Rectal smooth muscle tissue (tissue), 1 donor: ENCODE data around the gene ABHD12.
A peak's percentile ranks its signal among the peaks of the same experiment; 100 is the strongest.

Source experiments
- H3K27ac ChIP-seq: one replicate; pipeline ENCODE4 v1.7.0; 2013; ENCODE audit warnings: low read depth, low read length, inconsistent platforms
- H3K27me3 ChIP-seq: one replicate; pipeline ENCODE4 v1.7.0; 2013; ENCODE audit warnings: low read length; ENCODE audit not compliant: control insufficient read depth, insufficient read depth
- H3K36me3 ChIP-seq: one replicate; pipeline ENCODE4 v1.7.0; 2013; ENCODE audit warnings: low read length; ENCODE audit not compliant: control insufficient read depth, insufficient read depth
- H3K4me1 ChIP-seq: one replicate; pipeline ENCODE4 v1.7.0; 2013; ENCODE audit warnings: low read length; ENCODE audit not compliant: control insufficient read depth, insufficient read depth
- H3K4me3 ChIP-seq: one replicate; pipeline ENCODE4 v1.7.0; 2013; ENCODE audit warnings: low read length
- H3K9ac ChIP-seq: one replicate; pipeline ENCODE4 v1.7.0; 2013; ENCODE audit warnings: low read length

ABHD12 gene

DNA sequence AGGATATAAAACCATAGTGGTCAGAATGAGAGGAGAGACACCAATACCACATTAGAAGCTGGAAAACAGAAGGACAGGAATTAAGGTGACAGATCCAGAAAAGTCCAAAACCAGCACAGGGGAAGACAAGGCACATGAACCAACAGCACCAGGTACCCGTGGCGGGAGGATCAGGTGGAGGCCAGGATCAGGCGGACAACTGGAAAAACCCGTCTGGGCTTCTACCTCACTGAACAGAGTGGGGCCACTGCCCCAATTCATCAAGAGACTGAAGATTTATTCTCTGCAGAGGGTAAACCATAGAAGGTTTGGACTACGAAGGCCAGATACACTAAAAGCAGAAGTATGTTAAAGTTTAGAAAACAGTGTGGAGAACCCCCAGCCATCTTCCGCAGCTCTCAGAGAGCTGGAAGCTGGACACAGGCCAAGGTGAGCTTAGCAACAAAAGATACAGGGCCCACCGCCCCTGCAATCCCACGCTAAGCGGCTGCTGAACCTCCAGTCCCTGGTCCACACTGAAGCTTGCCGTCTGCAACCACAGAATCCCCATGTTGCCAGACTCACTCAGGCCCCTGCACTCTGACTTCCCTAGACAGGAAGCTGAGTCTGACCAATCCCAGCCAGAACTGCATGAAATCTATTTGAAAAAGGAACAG lies 29.9 kb downstream of the ABHD12 start:
- H3K27me3 ChIP-seq = no peaks in the 10 kb centered on the region
- no peaks in the 10 kb centered on the region for H3K4me1 ChIP-seq
- H3K4me3 ChIP-seq = no peak overlapping the region
- H3K9ac ChIP-seq = no peak overlapping the region
- no peaks in the 10 kb centered on the region for H3K36me3 ChIP-seq
- H3K27ac ChIP-seq = no peak overlapping the region

DNA sequence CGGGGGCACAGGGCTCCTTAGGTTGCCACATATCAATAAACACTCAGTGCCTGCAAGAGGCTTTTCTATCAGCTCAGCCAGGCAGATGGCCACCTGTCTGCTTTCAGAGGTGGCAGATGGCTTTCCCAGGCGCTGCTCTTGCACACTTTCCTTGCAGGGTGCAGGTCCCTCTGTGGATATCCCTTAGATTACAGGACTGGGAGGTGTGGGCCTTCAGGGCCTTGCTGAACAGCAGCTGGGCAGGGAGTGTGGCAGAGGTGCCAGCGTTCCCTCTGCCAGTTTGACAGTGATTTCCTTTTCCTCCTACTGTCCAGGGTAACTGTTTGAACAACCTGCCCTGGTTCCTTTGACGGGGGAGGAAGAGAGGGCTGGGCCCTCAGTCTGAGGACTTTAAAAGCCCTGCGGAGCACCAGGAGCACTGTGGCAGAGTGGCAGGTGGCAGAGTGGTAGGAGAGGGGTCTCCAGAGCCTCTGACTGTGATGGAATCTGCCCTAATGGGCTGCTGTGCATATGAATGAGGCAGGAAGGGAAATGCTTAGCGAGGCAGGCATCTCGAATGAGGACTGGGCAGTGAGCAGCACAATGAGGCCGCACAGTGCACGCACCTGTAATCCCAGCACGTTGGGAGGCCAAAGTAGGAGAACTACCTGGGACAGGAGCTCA lies 34.2 kb downstream of the ABHD12 start:
- Histone ChIP-seq H3K27me3 (no peaks in the 10 kb centered on the region), H3K36me3 (no peaks in the 10 kb centered on the region), H3K9ac (no peak overlapping the region), H3K4me3 (no peak overlapping the region), H3K27ac (peak overlapping the region; percentile 3), H3K4me1 (peaks cover 17% of the 10 kb centered on the region)

DNA sequence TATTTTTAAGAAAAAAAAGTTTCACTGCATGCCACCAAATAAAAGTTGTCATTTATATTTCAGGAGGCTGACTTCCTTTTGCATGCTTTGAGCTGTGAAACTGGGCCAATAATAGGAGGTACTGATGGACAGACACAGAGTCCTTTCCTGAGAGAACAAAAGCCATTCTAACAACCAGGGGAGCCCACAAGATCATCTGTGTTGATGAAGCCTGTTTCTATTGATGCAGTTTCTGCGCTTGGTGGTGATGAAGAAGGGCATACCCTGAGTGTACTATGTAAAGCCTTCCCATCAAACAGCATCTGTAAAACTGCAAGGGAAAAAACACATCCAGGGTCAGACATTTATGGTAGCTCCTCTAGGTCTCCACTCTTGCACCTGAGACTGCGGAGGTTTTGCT lies 34.8 kb downstream of the ABHD12 start:
- Histone ChIP-seq H3K27me3 (no peaks in the 10 kb centered on the region), H3K4me1 (peaks cover 17% of the 10 kb centered on the region), H3K4me3 (no peak overlapping the region), H3K9ac (no peak overlapping the region), H3K36me3 (no peaks in the 10 kb centered on the region), H3K27ac (no peak overlapping the region)

DNA sequence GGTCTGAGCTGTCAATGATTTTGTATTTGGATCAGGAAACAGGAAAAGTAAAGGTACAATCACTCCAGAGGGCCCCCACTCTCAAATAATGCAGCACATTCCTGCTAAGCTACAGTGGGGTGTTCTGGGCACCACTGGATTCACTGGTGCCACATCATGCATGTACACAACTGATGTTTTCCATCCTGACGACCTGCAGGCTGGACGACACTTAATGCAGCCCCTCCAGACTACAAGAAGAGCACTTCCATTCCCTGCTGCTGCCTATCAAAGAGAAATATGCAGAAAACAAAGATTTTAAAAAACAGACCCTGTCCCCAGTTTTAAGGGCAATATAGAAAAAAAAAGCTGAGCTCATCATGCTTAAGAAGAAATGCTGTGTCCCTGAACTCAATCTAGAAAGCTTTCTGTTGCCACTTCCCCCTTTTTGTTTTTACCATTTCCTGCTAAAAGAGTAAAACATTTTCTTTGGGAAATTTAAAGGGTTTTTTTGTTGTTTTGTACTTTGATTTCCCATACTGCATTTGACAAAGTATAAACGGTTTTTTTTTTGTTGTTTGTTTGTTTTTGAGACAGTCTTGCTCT lies 35.5 kb downstream of the ABHD12 start:
- Histone ChIP-seq H3K36me3 (no peaks in the 10 kb centered on the region), H3K9ac (no peak overlapping the region), H3K4me1 (peaks cover 17% of the 10 kb centered on the region), H3K4me3 (no peak overlapping the region), H3K27ac (no peak overlapping the region), H3K27me3 (no peaks in the 10 kb centered on the region)

DNA sequence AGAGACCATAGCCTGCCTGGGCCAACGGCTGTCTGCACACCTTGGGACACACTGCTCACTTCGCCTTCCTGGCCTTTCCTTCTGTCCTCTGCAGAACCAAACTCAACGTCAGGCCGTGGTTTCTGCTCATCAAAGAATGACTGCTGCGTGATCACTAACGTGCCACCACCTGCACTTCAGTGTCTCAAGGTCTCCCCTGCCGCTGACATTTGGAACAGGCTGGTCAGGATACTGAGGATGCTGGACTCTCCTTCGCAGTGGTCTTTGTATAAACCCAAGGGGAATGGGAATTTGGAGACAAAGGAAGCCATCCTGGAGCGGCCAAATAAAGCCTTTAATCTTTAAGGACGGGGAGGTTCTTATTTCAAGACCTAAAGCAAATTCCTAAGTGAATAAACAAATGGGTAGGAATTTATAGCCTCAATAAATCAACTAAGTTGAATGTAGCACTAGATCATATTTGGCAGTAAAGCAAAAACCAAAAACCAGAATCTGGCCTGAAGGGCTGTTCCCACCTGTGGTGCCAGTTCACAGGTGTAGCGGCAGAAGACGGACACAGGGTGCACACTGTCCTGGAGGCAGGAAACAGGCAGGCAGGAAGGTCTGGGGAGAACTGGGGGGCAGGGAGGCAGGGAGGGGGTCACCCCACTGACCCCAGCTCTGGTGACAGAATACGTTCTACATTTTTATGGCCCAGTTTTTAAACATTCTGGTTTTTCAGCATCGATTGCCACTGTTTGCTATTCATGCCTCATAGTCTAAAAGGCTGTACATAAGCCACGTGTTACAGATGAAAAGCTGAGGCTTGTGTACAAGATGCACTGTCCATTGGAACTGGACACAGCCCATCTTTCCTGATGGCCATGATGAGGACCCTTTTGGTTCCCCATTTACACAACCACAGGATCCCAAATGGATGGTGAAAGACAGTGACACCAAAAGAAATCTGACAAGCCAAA lies 36.6 kb downstream of the ABHD12 start:
- Histone ChIP-seq H3K27me3 (no peaks in the 10 kb centered on the region), H3K27ac (peak overlapping the region; percentile 60), H3K4me1 (peaks cover 17% of the 10 kb centered on the region), H3K4me3 (no peak overlapping the region), H3K36me3 (no peaks in the 10 kb centered on the region), H3K9ac (no peak overlapping the region)

DNA sequence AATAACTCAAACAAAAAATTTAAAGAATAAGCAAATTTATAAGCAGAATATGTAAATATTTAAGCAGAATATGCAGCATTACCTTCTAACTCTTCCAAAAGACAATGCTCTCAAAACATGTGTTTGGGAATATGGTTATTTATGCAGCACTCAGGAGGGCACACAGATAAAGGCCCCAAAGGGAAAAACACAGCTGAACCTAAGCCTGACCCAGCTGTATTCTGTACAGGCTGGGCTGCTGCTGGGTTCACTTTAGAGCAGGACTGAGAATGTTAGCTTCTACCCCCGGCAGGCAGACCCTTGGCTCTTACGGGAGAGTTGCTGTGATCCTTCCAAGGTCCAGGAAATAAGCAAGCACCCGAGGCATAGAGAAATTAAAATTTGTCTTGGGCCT lies 37.3 kb downstream of the ABHD12 start:
- H3K27ac ChIP-seq = peak overlapping the region; percentile 60
- no peak overlapping the region for H3K4me3 ChIP-seq
- H3K27me3 ChIP-seq = no peaks in the 10 kb centered on the region
- no peak overlapping the region for H3K9ac ChIP-seq
- H3K36me3 ChIP-seq = no peaks in the 10 kb centered on the region
- H3K4me1 ChIP-seq = peaks cover 17% of the 10 kb centered on the region

DNA sequence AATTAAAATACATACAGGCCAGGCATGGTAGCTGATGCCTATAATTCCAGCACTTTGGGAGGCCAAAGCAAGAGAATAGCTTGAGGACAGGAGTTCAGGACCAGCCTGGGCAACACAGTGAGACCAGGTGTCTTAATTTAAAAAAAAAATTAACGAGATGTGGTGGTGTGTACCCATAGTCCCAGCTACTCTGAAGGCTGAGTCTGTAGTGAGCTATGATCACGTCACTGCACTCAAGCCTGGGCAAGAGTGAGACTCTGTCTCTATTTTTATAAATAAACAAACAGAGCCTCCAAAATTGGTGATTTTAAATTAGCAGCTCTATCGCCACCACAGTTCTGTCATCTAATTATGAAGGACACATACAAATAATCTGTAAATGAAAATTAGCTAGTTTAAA lies 37.9 kb downstream of the ABHD12 start:
- H3K27ac ChIP-seq = no peak overlapping the region
- H3K4me3 ChIP-seq = no peak overlapping the region
- peaks cover 17% of the 10 kb centered on the region for H3K4me1 ChIP-seq
- no peaks in the 10 kb centered on the region for H3K36me3 ChIP-seq
- H3K27me3 ChIP-seq = no peaks in the 10 kb centered on the region
- no peak overlapping the region for H3K9ac ChIP-seq

DNA sequence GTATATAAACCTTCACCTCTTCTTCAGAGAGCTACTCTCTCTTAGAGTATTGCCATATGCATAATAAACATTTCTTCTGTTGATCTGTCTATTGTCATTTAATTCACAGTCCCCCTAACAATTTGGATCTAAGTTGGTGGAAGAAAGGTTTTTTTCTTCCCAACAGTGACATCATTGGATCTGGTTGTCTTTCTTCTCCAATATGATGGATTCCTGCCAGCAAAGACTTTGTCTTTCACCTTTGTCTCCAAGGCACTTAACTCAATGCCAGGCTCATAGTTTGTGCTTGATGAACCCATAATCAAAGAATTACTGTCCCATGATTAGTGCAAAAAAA lies 39.6 kb downstream of the ABHD12 start:
- Histone ChIP-seq H3K4me1 (peaks cover 17% of the 10 kb centered on the region), H3K4me3 (no peak overlapping the region), H3K27ac (no peak overlapping the region)

DNA sequence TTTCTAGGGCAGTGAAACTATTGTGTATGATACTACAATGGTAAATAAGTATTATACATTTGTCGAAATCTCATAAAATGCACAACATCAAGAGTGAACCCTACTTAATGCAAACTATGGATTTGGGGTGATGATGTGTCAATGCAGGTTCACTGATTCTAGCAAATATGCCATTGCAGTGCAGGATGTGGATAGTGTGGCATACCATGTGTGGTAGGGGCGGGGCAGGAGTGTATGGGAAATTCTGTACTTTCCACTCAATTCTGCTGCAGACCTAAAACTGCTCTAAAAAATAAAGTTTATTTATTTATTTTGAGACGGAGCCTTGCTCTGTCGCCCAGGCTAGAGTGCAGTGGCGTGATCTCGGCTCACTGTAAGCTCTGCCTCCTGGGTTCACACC lies 44.3 kb downstream of the ABHD12 start:
- no peaks in the 10 kb centered on the region for H3K36me3 ChIP-seq
- H3K27ac ChIP-seq = no peak overlapping the region
- H3K9ac ChIP-seq = no peak overlapping the region
- no peak overlapping the region for H3K4me3 ChIP-seq
- no peaks in the 10 kb centered on the region for H3K27me3 ChIP-seq
- no peaks in the 10 kb centered on the region for H3K4me1 ChIP-seq

More for the DNA sequence above, 39.6 kb downstream of the ABHD12 start:
- no peaks in the 10 kb centered on the region for H3K27me3 ChIP-seq
- H3K36me3 ChIP-seq = no peaks in the 10 kb centered on the region
- no peak overlapping the region for H3K9ac ChIP-seq

DNA sequence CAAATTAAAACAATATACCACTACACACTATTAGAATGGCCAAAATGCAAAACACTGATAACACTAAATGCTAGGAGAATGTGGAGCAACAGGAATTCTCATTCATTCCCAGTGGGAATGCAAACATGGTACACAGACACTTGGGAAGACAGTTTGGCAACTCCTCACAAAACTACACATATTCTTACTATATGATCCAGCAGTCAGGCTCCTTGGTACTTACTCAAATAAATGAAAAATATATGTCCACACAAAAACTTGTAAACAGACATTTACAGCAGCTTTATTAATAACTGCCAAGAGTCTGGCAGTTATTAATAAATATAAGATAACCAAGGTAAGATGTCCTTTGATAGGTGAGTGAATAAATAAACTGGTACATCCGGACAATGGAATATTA lies 44.9 kb downstream of the ABHD12 start:
- Histone ChIP-seq H3K27me3 (no peaks in the 10 kb centered on the region), H3K4me3 (no peak overlapping the region), H3K4me1 (no peaks in the 10 kb centered on the region), H3K27ac (no peak overlapping the region), H3K9ac (no peak overlapping the region), H3K36me3 (no peaks in the 10 kb centered on the region)

DNA sequence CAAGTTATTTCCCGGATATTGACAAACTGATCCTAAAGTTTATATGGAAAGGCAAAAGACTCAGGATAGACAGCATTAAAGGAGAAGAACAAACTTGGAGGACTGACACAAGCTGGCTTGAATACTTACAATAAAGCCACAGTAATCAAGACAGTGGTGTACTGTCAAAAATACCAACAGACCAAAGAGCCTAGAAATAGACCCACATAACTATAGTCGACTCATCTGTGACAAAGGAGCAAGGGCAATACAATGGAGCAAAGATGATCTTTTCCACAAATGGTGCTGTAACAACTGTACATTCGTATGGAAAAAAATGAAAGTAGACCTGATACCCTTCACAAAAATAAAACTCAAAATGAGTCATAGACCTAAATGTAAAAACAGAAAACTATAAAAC lies 46.0 kb downstream of the ABHD12 start:
- Histone ChIP-seq H3K4me3 (no peak overlapping the region), H3K9ac (no peak overlapping the region), H3K36me3 (no peaks in the 10 kb centered on the region), H3K4me1 (no peaks in the 10 kb centered on the region), H3K27ac (no peak overlapping the region), H3K27me3 (no peaks in the 10 kb centered on the region)
